CD4-positive, alpha-beta T cell treated with Interleukin-2 at 100 ng/mL for 4 hours (primary cell): ENCODE data around the gene HOXA13.

ENCODE experiments used
- DNase-seq: peaks from one replicate; pipeline ENCODE4 v3.0.0-alpha.2; 2020; ENCODE audit warnings: low spot score

Gene HOXA13

GRCh38 chr7:27199849-27200760, at the start of gene HOXA13:
TSS of gene HOXA13 (minus strand) at chr7:27200091. CDS start at chr7:27200077, 14 bp downstream.
- DNase-seq: no peak

GRCh38 chr7:27248911-27249723, 49.2 kb upstream of the HOXA13 start:
- DNase-seq: no peak

GRCh38 chr7:27248427-27248806, 48.5 kb upstream of the HOXA13 start:
- no peak for DNase-seq

GRCh38 chr7:27247452-27248426, 47.8 kb upstream of the HOXA13 start:
- DNase-seq: no peak

GRCh38 chr7:27247000-27247399, 47.1 kb upstream of the HOXA13 start:
- DNase-seq: no peak

GRCh38 chr7:27245798-27246691, 46.2 kb upstream of the HOXA13 start:
- DNase-seq: no peak

GRCh38 chr7:27245124-27245797, 45.4 kb upstream of the HOXA13 start:
- no peak for DNase-seq

GRCh38 chr7:27244488-27245123, 44.7 kb upstream of the HOXA13 start:
- no peak for DNase-seq

- DNase-seq: no peak
Observed at GRCh38 chr7:27243340-27244163, 43.7 kb upstream of the HOXA13 start.

GRCh38 chr7:27242555-27243339, 42.9 kb upstream of the HOXA13 start, which contains the start of gene EVX1:
TSS of gene EVX1 (plus strand) at chr7:27242802. CDS start at chr7:27243031, 229 bp downstream.
- DNase-seq: no peak

GRCh38 chr7:27242154-27242553, 42.3 kb upstream of the HOXA13 start:
- DNase-seq: no peak

- no peak for DNase-seq
Observed at GRCh38 chr7:27241189-27242056, 41.5 kb upstream of the HOXA13 start.

- DNase-seq: no peak
Observed at GRCh38 chr7:27240015-27240731, 40.3 kb upstream of the HOXA13 start.

- DNase-seq: no peak
Observed at GRCh38 chr7:27239387-27240014, 39.6 kb upstream of the HOXA13 start.

GRCh38 chr7:27238979-27239386, 39.1 kb upstream of the HOXA13 start:
- no peak for DNase-seq
